Measurements from ENCODE around the gene IMMT.

Gene IMMT

DNA sequence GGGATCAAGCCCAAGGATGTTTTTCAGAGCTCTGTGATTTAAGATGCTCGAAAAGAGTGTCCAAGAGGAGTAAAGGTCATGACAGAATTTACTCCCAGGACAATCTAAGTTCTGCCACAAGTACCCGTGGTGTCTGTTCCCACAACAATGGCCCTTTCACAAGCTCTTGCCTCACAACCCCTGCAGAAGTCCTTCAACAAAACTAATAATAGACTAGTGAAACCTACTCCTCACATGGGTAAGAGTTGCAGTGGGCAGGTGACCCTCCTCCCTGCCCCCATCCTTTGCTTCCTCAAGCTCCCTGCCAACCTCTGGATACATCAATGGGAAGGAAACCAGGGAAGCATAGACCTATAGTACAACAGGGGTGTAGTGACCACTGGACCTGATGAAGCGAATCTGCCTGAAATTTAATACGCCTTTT lies 54.3 kb downstream of the IMMT start:
- DNase-seq: no peak

DNA sequence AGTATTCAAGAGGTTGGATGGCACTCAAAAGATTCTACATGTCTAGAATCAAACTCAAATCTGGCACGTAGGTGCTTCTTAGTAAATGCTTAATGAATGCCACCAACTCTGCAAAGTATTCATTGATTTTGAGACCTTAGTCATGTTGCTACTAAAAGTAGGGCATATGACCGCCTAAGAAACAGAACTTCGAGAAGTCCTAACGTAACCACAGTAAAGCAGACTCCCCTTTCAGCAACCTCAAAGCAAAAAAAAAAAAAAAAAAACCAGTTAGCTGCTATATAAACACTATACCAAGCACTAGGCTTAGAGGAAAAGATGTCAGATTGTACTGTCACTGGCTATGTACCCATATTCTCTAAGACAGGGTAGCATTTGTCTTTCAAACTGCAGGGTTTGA lies 55.3 kb downstream of the IMMT start:
- DNase-seq: peak in 2 of 5 experiments; percentile 10 to 76

DNA sequence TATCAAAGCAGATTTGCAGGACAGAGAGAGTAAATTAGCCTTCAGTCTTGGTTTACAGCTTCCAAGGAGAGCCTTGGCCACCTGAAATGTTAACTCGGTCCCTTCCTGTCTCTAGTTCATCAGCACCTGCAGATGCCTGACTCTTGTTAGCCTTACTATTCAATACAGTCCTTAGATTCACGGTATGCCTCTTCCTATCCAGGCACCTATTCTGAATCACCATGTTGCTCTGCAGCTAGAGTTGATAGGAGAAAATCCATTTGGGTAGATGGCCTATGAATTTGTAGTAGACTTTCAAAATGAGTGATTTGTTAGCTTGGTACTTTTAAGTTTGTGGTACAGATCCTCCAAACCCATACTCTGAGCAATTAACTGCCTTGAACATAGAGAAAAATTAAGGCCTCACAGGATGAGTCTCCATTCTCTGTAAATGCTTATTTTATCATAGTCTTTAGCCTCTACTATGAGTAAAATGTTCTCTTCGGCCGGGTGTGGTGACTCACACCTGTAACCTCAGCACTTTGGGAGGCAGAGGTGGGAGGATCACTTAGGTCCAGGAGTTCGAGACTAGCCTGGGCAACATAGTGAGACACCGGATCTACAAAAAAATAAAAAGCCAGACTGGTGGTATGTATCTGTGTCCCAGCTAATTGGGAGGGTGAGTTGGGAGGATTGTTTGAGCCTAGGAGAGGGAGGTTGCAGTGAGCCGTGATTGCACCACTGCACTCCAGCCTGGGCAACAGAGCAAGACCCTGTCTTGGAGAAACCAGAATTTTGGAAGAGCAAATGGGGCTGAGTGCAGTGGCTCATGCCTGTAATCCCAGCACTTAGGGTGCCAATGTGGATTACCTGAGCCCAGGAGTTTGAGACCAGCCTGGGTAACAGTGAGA lies 56.3 kb downstream of the IMMT start:
- DNase-seq: peak in 1 of 5 experiments; percentile 34

DNA sequence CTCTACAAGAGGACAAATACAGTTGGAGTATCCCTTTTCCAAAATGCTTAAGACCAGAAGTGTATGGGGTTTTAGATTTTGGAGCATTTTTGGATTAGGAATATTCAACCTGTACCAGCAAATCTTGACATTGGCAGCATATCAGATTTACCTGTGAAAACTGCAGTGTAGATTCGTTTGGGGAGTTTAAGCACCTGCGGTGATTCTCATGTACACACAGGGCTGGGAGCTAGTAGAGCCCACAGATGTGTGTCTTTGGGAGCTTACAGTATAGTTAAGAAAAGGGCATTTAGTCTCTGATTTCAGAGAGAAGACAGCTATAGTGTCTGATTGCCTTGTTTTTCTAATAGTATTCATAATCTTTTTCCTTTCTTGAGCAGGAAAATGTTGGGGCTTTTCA lies 59.1 kb downstream of the IMMT start:
- DNase-seq: no peak

DNA sequence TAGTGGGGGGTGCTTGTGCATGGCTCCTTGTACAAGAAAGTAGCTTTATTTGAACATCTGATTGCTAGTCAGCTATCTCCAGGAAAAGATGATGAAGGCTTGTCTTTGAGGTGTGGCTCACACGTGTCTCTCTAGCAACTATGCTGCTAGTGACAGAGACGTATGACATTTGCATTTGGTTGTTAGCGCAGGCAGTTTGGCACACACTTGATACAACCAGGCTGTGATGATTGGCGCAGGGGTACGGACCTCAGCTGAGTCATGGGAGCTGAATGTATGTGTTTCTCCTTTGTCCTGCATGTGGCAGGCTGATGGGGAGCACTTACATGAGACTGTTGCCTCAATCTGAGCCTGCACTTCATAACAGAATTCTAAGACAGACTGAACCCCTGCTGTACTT lies 59.6 kb downstream of the IMMT start:
- DNase-seq: no peak

DNA sequence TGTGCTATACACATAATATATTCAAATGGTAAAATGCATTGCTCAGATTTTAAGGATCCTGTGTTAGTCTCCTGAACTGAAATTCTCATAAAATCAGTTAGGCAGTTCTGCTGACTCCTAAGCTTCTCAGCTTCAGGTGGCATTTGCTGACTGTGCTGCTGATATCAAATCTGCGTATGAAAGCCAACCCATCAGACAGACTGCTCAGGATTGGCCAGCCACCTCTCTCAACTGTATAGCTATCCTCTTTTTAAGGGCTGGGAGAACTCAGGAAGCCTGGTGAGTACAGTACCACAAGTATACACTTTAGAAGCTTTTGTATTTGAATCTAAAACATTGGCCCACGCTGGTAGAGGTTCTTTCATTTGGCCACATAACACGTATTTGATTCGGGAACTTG lies 60.6 kb downstream of the IMMT start:
- DNase-seq: no peak

DNA sequence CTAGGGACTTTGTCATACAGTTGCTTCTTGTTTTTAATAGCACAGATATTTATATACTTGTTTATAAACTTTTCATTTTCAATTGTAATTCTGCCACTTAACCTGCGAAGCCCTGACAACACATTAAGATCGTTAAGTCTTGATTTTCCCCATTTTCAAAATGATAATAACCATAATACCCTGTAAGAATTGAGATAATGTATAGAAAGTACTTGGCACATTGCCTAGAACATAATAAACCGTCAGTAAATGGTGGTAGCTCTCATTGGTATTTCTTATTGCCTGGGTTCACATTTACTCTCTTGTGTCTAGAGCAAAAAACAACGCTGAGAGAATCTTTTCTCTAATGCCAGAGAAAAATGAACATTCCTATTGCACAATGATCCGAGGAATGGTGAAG lies 70.6 kb downstream of the IMMT start:
- no peak for DNase-seq

DNA sequence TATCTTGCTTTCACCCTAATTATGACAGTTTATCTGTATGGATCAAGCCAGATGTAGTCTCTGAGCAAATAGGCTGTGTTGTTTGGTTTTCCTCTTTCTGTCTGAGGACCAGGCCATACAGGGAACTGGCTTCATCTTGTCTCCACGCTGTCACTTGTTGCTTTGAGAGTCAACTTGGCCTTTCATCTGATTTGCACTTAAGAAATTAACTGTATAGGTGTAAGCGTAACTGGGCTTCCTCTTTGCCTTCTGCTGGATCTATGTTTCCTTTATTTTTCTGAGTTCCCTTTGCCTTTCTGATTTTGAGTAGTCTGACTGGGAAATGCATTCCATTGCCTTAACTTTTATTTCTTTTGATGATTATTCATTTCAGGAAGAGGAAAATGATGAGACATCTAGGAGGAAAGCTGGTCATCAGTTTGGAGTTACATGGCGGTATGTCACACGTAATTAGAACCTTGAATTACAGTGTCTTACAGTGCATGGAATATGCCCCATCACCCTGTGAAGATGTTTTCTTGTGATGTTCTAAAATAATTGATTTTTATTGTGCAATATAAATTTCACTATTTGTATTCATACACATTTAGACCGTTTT lies 71.8 kb downstream of the IMMT start:
- DNase-seq: no peak

DNA sequence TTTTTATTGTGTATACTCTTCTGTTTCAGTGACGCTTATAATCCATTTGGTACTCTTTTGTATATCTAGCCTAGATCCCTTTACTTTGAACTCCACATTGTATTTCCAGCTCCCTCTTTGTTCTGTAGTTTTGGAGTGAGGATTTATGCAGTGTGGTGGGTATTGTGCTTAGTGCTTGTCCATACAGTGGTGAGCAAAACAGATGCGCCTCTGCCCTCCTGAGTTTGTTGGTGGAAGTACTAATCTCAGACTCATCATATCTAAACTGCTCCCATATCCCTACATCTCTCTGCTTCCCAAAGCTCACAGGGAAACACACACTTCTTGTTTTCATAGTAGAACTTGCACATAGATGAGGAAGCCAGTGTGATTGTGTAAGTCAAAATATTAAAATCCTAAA lies 77.1 kb downstream of the IMMT start:
- no peak for DNase-seq

DNA sequence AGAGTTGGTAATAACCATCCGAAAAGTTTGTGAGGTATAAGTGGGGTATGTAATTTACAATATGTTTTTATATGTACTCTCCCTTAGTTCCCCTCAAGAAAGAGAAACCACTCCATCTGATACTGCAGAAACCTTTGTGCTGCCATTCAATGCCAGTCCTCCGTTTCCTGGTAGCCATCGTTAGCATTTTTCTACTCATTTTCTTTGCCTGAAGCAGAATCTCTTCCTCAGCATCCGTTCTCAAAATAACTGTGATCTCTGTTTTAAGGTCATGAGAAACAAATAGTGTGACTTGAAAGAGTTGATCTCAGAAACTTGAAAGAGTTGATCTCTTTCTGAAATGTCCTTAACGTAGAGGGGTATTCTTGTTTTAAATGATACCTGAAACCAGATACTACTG lies 88.2 kb downstream of the IMMT start:
- DNase-seq: peak in 1 of 5 experiments; percentile 37

DNA sequence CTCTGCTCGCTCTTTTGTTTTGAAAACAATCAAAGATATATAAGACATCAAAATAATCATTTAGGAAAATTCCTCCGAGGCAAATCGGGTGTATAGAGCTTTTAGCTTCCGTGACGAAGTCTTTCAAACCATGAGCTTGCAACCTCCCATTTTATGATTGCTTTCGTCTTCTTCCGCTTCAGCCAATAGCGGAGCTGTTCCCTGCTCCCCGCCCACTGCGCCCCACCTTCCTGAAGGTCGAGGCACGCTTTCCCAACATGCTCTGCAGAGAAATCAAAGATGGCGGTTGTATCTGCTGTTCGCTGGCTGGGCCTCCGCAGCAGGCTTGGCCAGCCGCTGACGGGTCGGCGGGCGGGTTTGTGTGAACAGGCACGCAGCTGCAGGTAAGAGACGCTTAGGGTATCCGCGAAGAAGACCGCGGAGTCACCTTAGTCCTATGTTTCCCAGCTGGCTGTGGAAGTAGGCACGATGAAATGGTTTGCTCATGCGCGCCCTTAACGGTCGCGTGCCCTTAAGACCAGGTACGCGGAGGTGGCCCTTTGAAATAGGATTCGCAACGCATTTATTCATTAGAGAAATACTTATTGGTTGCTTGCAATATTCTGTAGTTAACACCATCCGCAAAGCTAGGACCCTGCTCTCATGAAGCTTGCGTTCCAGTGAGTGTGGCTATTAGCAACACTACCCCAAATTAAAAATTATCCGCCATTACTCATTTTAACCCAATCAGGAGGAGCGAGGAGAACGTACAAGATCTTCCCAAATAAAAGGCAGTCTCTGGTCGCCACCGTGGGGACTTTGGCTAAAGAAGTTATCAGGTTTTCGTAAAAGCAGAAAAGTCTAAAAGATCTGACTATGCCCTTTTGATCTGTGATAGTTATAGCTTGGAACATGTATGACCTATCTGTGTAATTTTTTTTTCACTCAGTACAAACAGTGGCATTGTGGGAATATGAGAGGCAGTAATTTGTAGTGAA lies 89.0 kb downstream of the IMMT start, which contains the start of gene PTCD3:
Gene PTCD3, plus strand, starts transcription at position 267 of the 977 bp plus-strand sequence. Its CDS starts 13 bp downstream, at position 280.
- DNase-seq: peak; percentile 75 to 98 (median 91)

DNA sequence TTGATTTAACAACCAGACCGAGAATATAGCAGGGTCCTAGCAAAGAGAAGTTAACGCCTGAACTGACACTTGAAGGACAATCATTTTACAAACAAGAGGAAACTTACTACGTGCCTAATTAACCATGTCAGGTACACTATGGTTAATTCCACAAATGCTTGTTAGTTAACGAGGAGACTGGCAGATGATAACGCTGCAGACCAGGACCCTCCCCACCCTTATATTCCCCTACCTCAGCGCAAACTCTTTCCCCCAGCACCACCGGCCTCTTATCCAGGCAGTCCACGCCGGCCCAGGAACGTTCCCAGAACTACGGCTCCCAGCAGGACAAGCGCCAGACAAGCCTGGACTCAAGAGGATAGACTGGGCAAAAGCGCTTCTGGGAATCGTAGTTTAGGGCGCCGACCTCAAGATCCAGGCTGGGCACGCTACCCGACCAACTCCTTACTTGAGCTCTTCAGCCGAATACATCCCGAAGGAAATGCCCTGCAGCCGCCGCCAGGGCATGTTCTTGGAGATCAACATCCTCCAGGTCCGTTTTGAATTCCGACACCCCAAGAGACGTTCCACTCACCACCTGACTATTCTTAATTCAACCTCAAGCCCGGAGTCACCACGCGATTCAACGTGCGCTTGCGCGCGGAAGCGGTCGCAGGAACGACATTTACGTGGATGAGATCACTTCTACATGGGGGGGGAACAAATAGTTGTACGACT lies 89.9 kb downstream of the IMMT start, which contains the start of gene POLR1A:
Gene POLR1A, minus strand, starts transcription at position 635 of the 717 bp plus-strand sequence. Its CDS starts 110 bp downstream, at position 525.
- DNase-seq: peak; percentile 50 to 94 (median 77)

DNA sequence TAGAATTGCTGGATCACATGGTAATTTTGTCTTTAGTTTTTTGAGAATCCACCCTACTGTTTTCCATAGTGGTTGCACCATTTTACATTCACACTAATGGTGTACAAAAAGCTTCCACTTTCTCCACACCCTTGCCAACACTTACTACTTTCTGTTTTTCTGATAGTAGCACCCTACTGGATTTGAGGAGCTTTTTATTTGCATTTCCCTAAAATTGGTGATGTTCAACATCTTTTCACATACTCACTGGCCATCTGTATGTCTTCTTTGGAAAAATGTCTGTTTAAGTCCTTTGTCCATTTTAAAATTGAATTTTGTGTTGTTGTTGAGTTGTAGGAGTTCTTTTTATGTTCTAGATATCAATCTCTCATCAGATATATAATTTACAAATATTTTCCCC lies 93.1 kb downstream of the IMMT start:
- DNase-seq: no peak

DNA sequence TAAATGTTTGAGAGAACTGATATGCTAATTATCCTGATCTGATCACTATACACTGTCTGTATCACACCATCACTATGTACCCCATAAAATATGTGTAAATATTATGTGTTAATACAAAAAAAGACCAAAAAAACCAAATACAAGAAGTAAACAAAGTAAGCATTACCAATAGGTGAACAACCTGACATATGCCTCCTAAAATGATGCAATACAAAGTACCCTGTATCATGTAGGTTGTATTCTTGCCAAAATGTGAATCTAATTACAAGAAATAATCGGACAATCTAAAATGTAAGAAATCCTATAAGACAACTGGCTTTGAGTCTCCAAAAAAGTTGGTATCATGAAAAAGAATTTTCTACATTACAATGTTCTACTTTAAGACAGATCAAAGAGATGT lies 97.3 kb downstream of the IMMT start:
- DNase-seq: no peak

DNA sequence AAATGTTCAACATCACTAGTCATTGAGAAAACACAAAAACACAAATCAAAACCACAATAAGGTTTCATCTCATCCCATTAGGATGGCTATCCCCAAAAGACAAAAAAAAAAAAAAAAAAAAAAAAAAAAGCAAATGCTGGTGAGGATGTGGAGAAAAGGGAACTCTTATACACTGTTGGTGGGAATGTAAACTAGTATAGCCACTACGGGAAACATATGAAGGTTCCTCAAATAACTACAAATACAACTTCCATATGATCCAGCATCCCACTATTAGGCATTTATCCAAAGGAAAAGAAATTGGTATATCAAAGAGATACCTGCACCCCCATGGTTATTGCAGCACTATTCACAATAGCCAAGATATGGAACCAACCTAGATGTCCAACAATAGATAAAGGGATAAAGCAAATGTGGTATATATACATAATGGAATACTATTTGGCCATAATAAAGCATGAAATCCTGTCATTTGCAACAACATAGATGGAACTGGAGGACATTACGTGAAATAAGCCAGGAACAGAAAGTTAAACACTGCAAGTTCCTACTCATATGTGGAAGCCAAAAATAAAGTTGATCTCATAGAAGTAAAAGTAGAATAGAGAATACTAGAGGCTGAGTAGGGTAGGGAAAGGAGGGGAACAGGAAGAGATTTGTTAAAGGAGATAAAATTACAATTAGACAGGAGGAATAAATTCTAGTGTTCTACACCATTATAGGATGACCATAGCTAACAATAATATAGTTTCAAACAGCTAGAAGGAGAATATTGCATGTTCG lies 98.0 kb downstream of the IMMT start:
- DNase-seq: no peak

DNA sequence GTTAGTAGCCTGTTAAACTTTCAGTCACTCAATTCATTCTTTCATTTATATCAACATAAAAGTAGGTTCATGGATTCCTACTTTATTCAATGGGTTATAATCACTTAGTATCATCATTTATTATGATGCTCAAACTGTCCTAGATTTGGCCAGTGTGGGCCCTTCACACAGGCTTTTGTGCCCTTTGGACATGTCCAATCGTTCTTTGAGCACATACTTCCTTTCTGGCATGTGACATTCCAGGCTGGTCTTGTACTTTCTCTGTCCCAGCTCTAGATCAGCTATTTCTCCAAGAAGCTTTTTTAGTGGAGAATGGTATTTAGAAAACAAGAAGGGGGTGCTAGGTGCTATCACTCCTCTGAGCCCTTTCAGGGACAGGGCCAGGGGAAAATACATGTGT lies 101.0 kb downstream of the IMMT start:
- DNase-seq: no peak
